HG02970 (cell line): ENCODE data around the gene INPP4A.

Source experiments
- ATAC-seq: cut with Tn5 transposase; IDR thresholded peaks from one replicate; pipeline ENCODE4 v1.9.1; 2021; ENCODE audit warnings: mild to moderate bottlenecking, moderate library complexity, moderate number of reproducible peaks; ENCODE audit not compliant: unreplicated experiment, low FRiP score

The INPP4A gene

DNA sequence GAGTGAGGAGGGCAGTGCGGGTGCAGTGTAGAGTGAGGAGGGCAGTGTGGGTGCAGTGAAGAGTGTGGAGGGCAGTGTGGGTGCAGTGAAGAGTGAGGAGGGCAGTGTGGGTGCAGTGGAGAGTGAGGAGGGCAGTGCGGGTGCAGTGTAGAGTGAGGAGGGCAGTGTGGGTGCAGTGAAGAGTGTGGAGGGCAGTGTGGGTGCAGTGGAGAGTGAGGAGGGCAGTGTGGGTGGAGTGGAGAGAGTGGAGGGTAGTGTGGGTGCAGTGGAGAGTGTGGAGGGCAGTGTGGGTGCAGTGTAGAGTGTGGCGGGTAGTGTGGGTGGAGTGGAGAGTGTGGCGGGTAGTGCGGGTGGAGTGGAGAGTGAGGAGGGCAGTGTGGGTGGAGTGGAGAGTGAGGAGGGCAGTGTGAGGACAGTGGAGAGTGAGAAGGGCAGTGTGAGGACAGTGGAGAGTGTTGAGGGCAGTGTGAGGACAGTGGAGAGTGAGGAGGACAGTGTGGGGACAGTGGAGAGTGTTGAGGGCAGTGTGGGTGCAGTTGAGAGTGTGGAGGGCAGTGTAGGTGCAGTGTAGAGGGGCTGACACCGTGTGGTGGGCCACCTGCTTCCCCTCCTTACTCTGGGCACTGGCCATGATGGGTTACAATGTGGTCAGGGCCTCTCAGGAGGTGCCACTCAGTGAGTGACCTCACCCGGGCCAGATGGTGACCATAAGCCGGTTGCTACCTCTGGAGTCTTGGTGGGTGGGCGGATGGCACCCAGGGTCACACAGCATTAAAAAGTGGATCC, 28.5 kb downstream of the INPP4A start:
- no peak for ATAC-seq

GRCh38 chr2:98473995-98474780, 29.5 kb downstream of the INPP4A start:
- ATAC-seq, result no peak

DNA sequence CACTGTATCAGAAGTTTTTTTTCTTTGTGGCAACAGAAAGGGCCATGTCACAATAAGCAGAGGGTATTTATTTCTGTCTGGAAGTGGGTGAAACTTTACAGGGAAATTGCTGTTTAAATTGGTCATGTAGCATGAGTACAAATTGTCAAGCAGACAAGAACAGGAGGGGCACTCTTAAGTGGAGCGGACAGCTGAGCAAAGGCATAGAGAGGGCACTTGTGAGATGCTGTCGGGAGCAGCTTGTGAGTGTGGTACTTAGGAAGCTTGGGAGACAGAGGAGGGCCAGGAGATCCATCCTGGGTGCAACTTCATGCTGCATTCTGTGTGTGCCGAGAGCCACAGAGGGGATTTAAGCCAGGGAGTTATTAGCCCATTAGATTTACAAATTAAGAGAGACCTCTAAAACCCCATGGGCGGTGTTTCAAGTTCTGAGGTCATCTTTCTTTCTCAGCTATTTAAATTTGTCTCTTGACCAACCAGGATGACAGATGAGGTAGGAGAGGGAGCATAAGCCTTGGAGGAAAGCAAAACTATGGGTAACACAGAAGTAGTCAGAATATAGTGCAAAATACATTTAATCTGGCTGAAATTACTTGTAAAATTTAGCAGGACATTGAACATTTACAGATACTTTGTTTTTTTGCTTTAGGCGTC, 30.4 kb downstream of the INPP4A start:
- no peak for ATAC-seq

DNA sequence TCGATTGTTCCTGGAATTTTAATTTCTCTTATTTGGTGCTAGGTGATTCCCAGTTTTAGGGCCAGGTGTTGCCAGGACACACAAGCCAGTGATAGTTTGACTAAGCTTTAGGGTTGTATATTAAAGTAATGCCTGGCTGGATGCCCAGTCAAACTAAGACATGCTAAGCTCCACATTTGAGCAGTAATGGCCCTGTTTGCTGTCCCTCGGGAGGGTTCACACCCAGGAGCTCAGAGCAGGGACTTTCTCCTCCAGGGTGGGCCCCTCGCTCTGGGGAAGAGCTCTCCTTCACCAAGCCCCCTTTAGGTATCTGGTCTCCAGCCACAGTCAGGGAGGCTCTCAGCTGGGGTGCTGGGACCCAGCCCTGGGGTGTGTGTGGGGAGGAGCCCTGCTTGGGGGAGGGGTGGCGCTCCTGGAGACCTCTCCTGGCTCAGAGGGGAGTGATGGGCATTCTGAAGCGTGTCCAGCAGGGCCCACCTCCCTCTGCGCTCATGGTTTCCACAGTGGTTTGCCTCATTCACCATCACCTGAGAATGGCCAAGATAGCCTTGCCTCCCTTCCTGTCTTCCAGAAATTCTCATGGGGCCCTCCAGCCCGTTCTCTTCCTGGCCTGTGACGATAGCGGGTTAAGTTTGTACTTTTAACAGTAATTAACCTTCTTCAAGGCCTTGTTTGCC, 31.7 kb downstream of the INPP4A start:
- ATAC-seq, result no peak

GRCh38 chr2:98477036-98477435, 32.4 kb downstream of the INPP4A start:
- no peak for ATAC-seq

GRCh38 chr2:98477506-98477905, 32.8 kb downstream of the INPP4A start:
- ATAC-seq, result no peak

DNA sequence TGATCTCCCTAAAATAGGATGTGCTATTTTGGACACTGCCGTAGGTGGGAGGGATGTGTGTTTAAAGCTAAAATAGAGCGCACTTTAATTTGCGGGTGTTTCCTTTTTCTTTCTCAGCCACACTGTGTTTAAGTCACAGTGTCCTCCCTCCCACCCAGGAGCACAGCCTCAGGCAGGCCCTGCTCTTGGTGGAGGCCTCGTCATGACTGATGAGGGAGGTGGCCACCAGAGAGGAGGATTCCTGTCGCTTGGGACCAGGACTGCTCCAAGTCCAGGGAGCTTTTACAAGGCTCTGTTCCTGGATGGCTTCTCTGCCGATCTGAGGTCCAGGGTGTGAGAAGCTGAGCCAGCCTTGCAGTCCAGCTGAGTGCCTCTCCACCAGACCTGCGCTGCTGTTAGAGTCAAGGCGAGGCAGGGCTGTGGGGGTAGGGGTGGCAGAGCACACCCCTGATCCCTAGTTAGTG, 33.5 kb downstream of the INPP4A start:
- ATAC-seq, result no peak

GRCh38 chr2:98478907-98479306, 34.2 kb downstream of the INPP4A start:
- no peak for ATAC-seq

GRCh38 chr2:98479371-98479770, 34.7 kb downstream of the INPP4A start:
- no peak for ATAC-seq

- no peak for ATAC-seq
These were observed 35.4 kb downstream of the INPP4A start for GRCh38 chr2:98479959-98480524.

- no peak for ATAC-seq
These were observed 35.9 kb downstream of the INPP4A start for GRCh38 chr2:98480598-98480997.

- no peak for ATAC-seq
These were observed 37.7 kb downstream of the INPP4A start for GRCh38 chr2:98482362-98482761.

GRCh38 chr2:98483257-98483861, 38.7 kb downstream of the INPP4A start:
- ATAC-seq, result peak; percentile 58

GRCh38 chr2:98484121-98484557, 39.5 kb downstream of the INPP4A start:
- ATAC-seq, result no peak

DNA sequence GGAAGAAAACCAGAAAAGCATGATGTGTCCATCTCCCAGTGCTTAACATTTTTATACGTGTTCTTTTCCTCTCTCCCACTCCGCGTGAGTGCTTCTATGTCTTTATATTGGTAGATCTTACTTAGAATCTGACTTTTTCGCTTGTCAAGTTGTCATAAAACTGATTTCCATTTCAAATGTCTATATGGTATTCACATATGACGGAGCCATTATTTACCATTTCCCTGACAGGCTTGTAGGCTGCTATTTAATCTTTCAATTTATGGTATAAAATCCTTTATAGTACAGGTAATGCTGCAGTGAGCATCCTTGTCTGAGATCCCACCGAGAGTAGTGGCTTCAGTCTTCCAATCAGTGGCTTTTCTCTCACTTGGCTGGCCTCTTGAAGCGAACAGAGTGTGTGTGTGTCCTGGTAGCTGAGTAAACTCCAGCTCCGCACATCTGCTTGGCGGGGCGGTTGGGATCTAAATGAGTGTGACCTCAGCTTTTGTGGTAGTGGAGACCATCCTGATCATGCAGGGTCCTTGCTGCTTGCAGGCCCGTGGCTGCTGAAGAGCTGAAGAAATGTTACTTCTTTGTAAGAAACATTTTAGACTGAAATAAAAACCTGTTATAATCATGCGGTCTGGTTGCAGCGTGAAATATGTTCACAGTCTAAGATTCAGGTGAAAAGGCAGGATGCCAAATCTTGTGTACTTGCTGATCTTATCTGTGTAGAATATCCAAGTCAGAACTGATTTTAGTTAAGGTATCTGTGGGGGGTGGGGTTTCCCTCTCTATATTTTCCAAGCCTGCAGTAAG, 40.2 kb downstream of the INPP4A start:
- ATAC-seq, result no peak

DNA sequence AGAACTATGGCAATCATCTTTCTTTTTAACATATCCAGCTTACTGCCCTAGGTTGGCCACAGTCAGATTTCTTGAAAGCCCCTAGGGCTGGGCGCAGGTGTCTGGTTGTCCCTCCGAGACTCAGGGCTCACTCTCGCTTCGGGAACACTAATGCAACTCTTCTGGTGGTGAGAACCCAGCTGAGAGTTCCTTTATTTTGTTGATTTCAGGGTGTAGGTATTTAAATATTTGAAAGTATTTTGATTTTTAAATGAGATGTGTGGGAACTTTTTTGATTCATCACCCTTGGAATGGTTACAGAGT, 40.7 kb downstream of the INPP4A start:
- no peak for ATAC-seq

DNA sequence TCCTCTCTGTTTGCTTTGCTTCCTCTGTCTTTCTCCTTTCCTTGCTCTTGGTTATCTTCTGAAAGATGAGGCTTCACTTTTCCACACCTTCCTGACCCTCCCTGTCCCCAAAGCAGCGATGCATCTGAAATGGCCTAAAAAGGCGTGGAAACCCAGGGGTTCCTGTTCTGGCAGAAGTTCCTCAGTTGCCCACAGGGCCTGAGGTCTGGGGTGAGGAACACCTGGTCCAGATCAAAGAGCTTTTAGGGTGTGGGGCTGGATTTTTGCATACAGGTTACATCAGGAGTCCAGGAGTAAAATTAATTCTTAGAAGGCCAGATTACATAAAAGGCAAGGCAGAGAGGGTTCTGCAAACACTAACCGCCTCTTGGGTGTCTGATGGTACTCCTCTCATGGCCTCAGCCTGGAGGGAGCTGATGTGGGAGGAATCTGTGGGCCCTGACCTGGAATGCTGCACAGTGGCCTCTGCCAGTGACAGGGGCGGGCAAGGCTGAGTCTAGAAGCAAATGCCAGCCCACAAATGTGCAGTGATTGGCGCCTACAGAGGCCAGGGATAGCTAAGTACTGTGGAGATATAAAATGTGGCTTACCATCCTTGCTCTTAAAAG, 41.8 kb downstream of the INPP4A start:
- ATAC-seq, result no peak

GRCh38 chr2:98487101-98487805, 42.6 kb downstream of the INPP4A start:
- no peak for ATAC-seq
